ENCODE data around the gene SETBP1.

SETBP1 gene

DNA sequence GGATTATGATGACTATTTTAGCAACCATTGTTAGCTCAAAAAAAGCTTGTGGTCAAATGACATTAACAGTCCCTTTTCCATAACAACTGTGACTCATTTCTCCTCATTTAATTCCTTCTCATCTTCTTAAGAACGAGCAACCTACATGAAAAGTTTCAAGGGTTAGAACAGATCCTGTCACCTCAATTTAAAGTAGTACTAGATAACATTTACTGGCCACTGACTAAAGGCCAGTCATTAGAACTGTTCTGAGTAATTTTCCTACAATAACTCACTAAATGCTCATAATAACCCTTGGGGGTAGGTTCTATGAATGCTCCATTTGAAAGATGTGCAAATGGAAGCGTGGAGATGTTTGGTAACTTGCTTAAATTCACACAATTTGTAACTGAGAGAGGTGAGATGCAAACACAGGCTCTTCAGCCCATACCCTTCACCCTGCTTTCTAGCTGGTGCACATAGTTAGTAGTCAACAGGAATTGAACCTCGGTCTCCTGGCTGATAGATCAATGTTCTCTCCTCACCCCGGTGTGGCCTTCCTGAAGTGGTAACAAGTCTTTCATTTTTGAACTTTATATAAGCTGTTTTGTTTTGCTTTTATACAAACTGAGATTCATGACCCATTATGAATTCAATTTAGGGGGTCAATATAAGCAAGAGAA lies 212.5 kb downstream of the SETBP1 start:
- Mint-ChIP-seq H3K27ac (no peak overlapping the region), H3K4me1 (peaks cover 25% of the 10 kb centered on the region), H3K9me3 (peaks cover 31% of the 10 kb centered on the region), H3K36me3 (ENCODE audit: low read depth) (peaks cover 45% of the 10 kb centered on the region), H3K27me3 (ENCODE audit: low read depth, poor library complexity) (no peaks in the 10 kb centered on the region), H3K4me3 (no peak overlapping the region)
- no peak for DNase-seq
- no peak for TF ChIP-seq CTCF (IDR thresholded peaks at IDR 0.05)

GRCh38 chr18:44893966-44894365 lies 213.3 kb downstream of the SETBP1 start:
- DNase-seq = no peak
- Mint-ChIP-seq H3K36me3 (ENCODE audit: low read depth) (peaks cover 45% of the 10 kb centered on the region), H3K27me3 (ENCODE audit: low read depth, poor library complexity) (no peaks in the 10 kb centered on the region), H3K4me3 (no peak overlapping the region), H3K9me3 (peaks cover 31% of the 10 kb centered on the region), H3K27ac (no peak overlapping the region), H3K4me1 (peaks cover 17% of the 10 kb centered on the region)
- no peak for TF ChIP-seq CTCF (IDR thresholded peaks at IDR 0.05)

- no peaks in the 10 kb centered on the region for H3K27me3 Mint-ChIP-seq (ENCODE audit: low read depth, poor library complexity)
- peaks cover 27% of the 10 kb centered on the region for H3K9me3 Mint-ChIP-seq
- H3K27ac Mint-ChIP-seq = no peak overlapping the region
- H3K4me3 Mint-ChIP-seq = no peak overlapping the region
- H3K36me3 Mint-ChIP-seq (ENCODE audit: low read depth) = peaks cover 39% of the 10 kb centered on the region
- TF ChIP-seq CTCF (IDR thresholded peaks at IDR 0.05) = no peak
- H3K4me1 Mint-ChIP-seq = peaks cover 13% of the 10 kb centered on the region
- DNase-seq = no peak
Observed at GRCh38 chr18:44895176-44895798, 214.6 kb downstream of the SETBP1 start.

GRCh38 chr18:44896846-44897245 lies 216.2 kb downstream of the SETBP1 start:
- peaks cover 11% of the 10 kb centered on the region for H3K9me3 Mint-ChIP-seq
- H3K27me3 Mint-ChIP-seq (ENCODE audit: low read depth, poor library complexity) = no peaks in the 10 kb centered on the region
- H3K4me1 Mint-ChIP-seq = peaks cover 13% of the 10 kb centered on the region
- peak overlapping the region; percentile 30 for H3K27ac Mint-ChIP-seq
- TF ChIP-seq CTCF (IDR thresholded peaks at IDR 0.05) = no peak
- peaks cover 24% of the 10 kb centered on the region for H3K36me3 Mint-ChIP-seq (ENCODE audit: low read depth)
- no peak for DNase-seq
- no peak overlapping the region for H3K4me3 Mint-ChIP-seq

- no peaks in the 10 kb centered on the region for H3K27me3 Mint-ChIP-seq (ENCODE audit: low read depth, poor library complexity)
- peak overlapping the region; percentile 24 for H3K27ac Mint-ChIP-seq
- H3K9me3 Mint-ChIP-seq = peaks cover 6% of the 10 kb centered on the region
- no peak for DNase-seq
- peaks cover 18% of the 10 kb centered on the region for H3K36me3 Mint-ChIP-seq (ENCODE audit: low read depth)
- no peak for TF ChIP-seq CTCF (IDR thresholded peaks at IDR 0.05)
- no peak overlapping the region for H3K4me3 Mint-ChIP-seq
- H3K4me1 Mint-ChIP-seq = peaks cover 13% of the 10 kb centered on the region
Observed at GRCh38 chr18:44897411-44897810, 216.7 kb downstream of the SETBP1 start.

- Mint-ChIP-seq H3K36me3 (ENCODE audit: low read depth) (peaks cover 14% of the 10 kb centered on the region), H3K27me3 (ENCODE audit: low read depth, poor library complexity) (no peaks in the 10 kb centered on the region), H3K4me1 (peaks cover 13% of the 10 kb centered on the region), H3K4me3 (no peak overlapping the region), H3K27ac (peak overlapping the region; percentile 24), H3K9me3 (peaks cover 2% of the 10 kb centered on the region)
- DNase-seq = no peak
- TF ChIP-seq CTCF (IDR thresholded peaks at IDR 0.05) = no peak
Observed at GRCh38 chr18:44897816-44898215, 217.1 kb downstream of the SETBP1 start.

Measured in nephron progenitor cell (in vitro differentiated cells).